Body of pancreas (tissue), 4 donors: ENCODE results near the gene KIAA0232. TPM values are rescaled to one million over a fixed set of nuclear protein-coding genes. Genes with fewer than 3 reads are reported as not detected.

Experiments
- ATAC-seq: fragments of 150-250 bp; one replicate; pipeline ENCODE4 v1.9.1; 2016
- DNase-seq, 4 donors: peaks; one replicate each; pipeline ENCODE4 v3.0.0-alpha.2; 2019
- H3K27ac ChIP-seq, 4 donors: fragments of 200-600 bp; sonication (generic); 1 replicate in 3 of 4; 2 replicates in 1 of 4; pipeline versions ENCODE4 v1.5.1 to v1.6.1; 2016 to 2019; ENCODE audit warnings: mild to moderate bottlenecking in 1 of 4, mixed read lengths in 1 of 4, moderate library complexity in 1 of 4
- H3K27me3 ChIP-seq, 2 donors: fragments of 200-600 bp; sonication (generic); one replicate each; pipeline ENCODE4 v1.6.0; 2016; ENCODE audit warnings: mild to moderate bottlenecking in 1 of 2
- H3K36me3 ChIP-seq, 2 donors: fragments of 200-600 bp; sonication (generic); replicated peaks in 1 of 2; 2 replicates each; pipeline ENCODE4 v1.5.1; 2016; ENCODE audit warnings: low read depth in 2 of 2; ENCODE audit not compliant: insufficient read depth in 1 of 2
- H3K4me1 ChIP-seq: fragments of 200-600 bp; sonication (generic); one replicate; pipeline ENCODE4 v1.6.0; 2016
- H3K4me3 ChIP-seq, 2 donors: fragments of 200-600 bp; sonication (generic); 1 replicate in 1 of 2; 2 replicates in 1 of 2; pipeline ENCODE4 v1.5.1; 2016 to 2019
- H3K9me3 ChIP-seq, 3 donors: fragments of 200-600 bp; sonication (generic); 1 replicate in 2 of 3; 2 replicates in 1 of 3; pipeline ENCODE4 v1.5.1; 2016
- POLR2A ChIP-seq, 3 donors: fragments of 450-650 bp; IDR thresholded peaks; one replicate each; pipeline ENCODE4 v1.6.1; 2016; ENCODE audit warnings: antibody characterized with exemption in 3 of 3, mild to moderate bottlenecking in 2 of 3
- WGBS, 2 donors: methylation state at CpG; one replicate each; pipeline ENCODE4 v1.1.5; 2017; 5-methylcytosine and 5-hydroxymethylcytosine counted together
- intact Hi-C: fragments of 100-400 bp; cut with DNase I; formaldehyde crosslinking; loops from one replicate; pipeline ENCODE4 v1.15.1; 2023
- total RNA-seq, 2 donors: library from RNA; depleted of rRNA; stranded (reverse); fragments of >200 nt; gene quantifications; one replicate each; pipeline ENCODE4 v1.1.0, GENCODE V29; 2016
- TF ChIP-seq, protein P1 (sequence below), 7 experiments: fragments of 450-650 bp in 4 of 7; fragments of 200-600 bp in 3 of 7; sonication (generic) in 3 of 7; IDR thresholded peaks; one replicate each; pipeline ENCODE4 v1.5.1; 2016 to 2019; ENCODE audit warnings: antibody characterized with exemption in 7 of 7

KIAA0232 gene
- total RNA-seq, 2 donors from 2014 or later, result 9.6 to 15.0 TPM

DNA sequence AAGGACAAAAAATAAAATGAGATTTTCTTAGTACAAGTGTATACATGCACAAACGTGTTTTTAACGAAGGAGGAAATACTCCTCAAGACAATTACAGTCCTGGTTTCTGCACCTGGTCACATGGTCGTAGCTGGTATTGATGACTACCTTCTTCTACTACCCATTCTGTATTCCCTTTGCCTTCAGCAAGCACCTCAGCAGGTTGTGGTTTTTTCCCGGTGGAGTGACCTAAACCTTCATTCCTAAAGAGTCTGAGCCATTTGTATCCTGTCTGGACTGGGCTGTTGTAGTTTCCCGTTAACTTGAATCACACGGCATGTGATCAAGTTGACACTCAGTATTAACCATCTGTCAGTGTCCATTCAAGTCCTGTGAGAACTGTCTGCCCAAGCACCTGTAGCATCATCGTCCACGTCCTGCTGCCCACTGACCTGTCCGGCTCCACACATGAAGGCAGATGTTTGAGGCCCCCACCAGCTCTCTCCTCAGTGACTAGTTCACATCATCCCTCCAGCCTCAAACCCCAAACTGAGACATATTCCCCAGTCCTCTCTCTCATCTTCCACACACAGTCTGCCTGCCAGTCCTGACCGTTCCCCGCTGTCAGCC lies 96.0 kb downstream of the KIAA0232 start:
- no peaks in the 10 kb centered on the region for H3K27me3 ChIP-seq
- no peak overlapping the region for H3K4me3 ChIP-seq
- H3K27ac ChIP-seq, result no peak overlapping the region
- whole genome bisulfite sequencing, 2 donors, result 74 to 86% methylated on average over 11 of the region's 11 CpGs
- peaks cover 0 to 7% of the 10 kb centered on the region in 2 donors for H3K36me3 ChIP-seq
- TF ChIP-seq POLR2A (IDR thresholded peaks at IDR 0.05), result no peak
- TF ChIP-seq, protein P1, sequence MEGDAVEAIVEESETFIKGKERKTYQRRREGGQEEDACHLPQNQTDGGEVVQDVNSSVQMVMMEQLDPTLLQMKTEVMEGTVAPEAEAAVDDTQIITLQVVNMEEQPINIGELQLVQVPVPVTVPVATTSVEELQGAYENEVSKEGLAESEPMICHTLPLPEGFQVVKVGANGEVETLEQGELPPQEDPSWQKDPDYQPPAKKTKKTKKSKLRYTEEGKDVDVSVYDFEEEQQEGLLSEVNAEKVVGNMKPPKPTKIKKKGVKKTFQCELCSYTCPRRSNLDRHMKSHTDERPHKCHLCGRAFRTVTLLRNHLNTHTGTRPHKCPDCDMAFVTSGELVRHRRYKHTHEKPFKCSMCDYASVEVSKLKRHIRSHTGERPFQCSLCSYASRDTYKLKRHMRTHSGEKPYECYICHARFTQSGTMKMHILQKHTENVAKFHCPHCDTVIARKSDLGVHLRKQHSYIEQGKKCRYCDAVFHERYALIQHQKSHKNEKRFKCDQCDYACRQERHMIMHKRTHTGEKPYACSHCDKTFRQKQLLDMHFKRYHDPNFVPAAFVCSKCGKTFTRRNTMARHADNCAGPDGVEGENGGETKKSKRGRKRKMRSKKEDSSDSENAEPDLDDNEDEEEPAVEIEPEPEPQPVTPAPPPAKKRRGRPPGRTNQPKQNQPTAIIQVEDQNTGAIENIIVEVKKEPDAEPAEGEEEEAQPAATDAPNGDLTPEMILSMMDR (IDR thresholded peaks at IDR 0.05), result no peak
- no peak for DNase-seq
- H3K9me3 ChIP-seq, result no peaks in the 10 kb centered on the region
- no peaks in the 10 kb centered on the region for H3K4me1 ChIP-seq
- ATAC-seq, result no peak
- intact Hi-C loops, result no loop called here

DNA sequence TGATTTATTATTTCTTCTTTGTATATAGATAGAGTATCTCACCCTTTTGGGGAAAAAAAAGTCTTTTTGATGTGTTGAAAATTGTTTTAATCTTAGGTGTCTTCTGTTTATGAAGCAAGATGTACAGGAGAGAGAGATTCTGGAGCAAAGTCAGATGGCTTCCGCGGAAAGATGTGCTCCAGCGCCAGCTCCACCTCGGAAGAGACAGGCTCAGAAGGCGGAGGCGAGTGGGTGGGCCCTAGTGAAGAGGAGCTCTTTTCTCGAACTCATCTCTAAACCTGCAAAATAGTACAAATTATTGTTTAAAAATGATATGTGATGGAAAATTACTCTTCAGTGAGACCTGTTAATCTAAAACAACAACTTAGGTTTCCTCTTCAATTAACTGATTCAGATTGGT lies 98.2 kb downstream of the KIAA0232 start:
- no peak for TF ChIP-seq POLR2A (IDR thresholded peaks at IDR 0.05)
- TF ChIP-seq, protein P1 (IDR thresholded peaks at IDR 0.05), result no peak
- Histone ChIP-seq H3K4me1 (peaks cover 7% of the 10 kb centered on the region), H3K4me3 (no peak overlapping the region), H3K36me3 (peaks cover 0 to 7% of the 10 kb centered on the region in 2 donors), H3K27ac (no peak overlapping the region), H3K27me3 (no peaks in the 10 kb centered on the region), H3K9me3 (no peaks in the 10 kb centered on the region)
- DNase-seq (no peak), ATAC-seq (no peak)
- intact Hi-C loops, result no loop called here
- WGBS, 2 donors, result 86 to 90% methylated on average over 7 of the region's 7 CpGs

DNA sequence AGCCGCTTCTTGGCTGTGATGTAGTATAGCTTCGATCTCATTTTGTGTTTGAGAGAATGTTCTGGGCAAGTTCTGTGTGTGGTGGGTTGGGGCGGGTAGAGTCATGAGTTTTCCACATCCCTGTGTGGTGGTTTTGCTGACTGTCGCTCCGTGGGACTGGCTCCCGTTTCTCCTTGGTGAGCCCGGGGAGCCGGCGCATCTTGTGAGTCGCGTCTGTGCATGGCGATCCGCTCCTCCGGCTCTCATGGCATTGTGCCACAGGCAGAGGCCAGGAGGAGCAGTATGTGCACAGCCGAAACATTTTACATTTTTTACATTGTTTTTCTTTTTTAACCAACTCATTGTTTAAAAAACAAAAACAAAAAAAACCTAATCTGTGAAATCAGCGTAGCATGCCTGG lies 99.4 kb downstream of the KIAA0232 start:
- ATAC-seq (no peak), DNase-seq (no peak)
- Histone ChIP-seq H3K27ac (no peak overlapping the region), H3K4me1 (peaks cover 17% of the 10 kb centered on the region), H3K4me3 (no peak overlapping the region), H3K36me3 (peaks cover 0 to 7% of the 10 kb centered on the region in 2 donors), H3K9me3 (no peaks in the 10 kb centered on the region), H3K27me3 (no peaks in the 10 kb centered on the region)
- intact Hi-C loops, result no loop called here
- TF ChIP-seq, protein P1 (IDR thresholded peaks at IDR 0.05), result no peak
- no peak for TF ChIP-seq POLR2A (IDR thresholded peaks at IDR 0.05)
- 88 to 95% methylated on average over 16 of the region's 16 CpGs for WGBS, 2 donors

DNA sequence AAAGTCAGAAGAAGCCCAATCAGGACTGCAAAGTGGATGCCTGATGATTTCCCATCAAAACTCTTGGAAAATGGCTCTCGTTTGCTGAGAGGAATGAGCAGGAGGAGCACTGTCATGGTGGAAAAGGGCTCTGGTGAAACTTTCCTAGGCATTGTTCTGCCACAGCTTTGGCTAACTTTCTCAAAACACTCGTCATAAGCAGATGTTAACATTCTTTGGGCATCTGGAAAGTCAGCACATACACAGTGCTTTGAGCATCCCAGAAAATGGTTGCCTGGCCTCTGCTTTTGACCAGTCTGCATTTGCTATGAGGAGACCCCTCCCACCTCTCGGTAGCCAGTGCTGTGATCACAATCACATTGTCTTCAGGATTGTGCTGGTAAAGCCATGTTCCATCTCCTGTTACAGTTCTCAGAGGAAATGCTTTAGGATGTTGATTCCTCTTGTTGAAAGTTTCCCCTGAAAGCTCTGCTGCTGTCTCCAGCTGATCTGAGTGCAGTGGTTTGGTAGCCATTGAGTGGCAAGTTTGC lies 101.9 kb downstream of the KIAA0232 start:
- intact Hi-C loops, result no loop called here
- no peak for ATAC-seq
- H3K27ac ChIP-seq, result no peak overlapping the region
- no peaks in the 10 kb centered on the region for H3K27me3 ChIP-seq
- H3K9me3 ChIP-seq, result no peaks in the 10 kb centered on the region
- no peak for TF ChIP-seq POLR2A (IDR thresholded peaks at IDR 0.05)
- TF ChIP-seq, protein P1 (IDR thresholded peaks at IDR 0.05), result no peak
- H3K36me3 ChIP-seq, result no peaks in the 10 kb centered on the region
- no peak overlapping the region for H3K4me3 ChIP-seq
- 88 to 93% methylated on average over 3 of the region's 3 CpGs for WGBS, 2 donors
- no peak for DNase-seq
- H3K4me1 ChIP-seq, result peaks cover 17% of the 10 kb centered on the region
